WTC11 (cell line): ENCODE results near the gene COQ9. TPM values are rescaled to one million over a fixed set of nuclear protein-coding genes. Genes with fewer than 3 reads are reported as not detected.

Experiments used
- JAZF1 ChIP-seq: fragments of 250-450 bp; sonication (Bioruptor Pico); IDR thresholded peaks from 2 replicates; pipeline ENCODE4 v1.9.0; 2021; ENCODE audit warnings: moderate library complexity, mild to moderate bottlenecking, inconsistent platforms
- ZNF232 ChIP-seq: sonication (generic); formaldehyde crosslinking; IDR thresholded peaks from 2 replicates; pipeline ENCODE4 v1.8.0; 2022; ENCODE audit warnings: mild to moderate bottlenecking, missing genetic modification reagents
- total RNA-seq: library from RNA; stranded (reverse); gene quantifications from 3 replicates; pipeline ENCODE4 v1.2.3, GENCODE V29; 2021
- TF ChIP-seq, protein P1 (sequence below): sonication (generic); formaldehyde crosslinking; IDR thresholded peaks from 2 replicates; pipeline ENCODE4 v1.8.0; 2022; ENCODE audit warnings: missing genetic modification reagents

The COQ9 gene
- total RNA-seq, 1 experiment from 2014 or later: 39.2 TPM

DNA sequence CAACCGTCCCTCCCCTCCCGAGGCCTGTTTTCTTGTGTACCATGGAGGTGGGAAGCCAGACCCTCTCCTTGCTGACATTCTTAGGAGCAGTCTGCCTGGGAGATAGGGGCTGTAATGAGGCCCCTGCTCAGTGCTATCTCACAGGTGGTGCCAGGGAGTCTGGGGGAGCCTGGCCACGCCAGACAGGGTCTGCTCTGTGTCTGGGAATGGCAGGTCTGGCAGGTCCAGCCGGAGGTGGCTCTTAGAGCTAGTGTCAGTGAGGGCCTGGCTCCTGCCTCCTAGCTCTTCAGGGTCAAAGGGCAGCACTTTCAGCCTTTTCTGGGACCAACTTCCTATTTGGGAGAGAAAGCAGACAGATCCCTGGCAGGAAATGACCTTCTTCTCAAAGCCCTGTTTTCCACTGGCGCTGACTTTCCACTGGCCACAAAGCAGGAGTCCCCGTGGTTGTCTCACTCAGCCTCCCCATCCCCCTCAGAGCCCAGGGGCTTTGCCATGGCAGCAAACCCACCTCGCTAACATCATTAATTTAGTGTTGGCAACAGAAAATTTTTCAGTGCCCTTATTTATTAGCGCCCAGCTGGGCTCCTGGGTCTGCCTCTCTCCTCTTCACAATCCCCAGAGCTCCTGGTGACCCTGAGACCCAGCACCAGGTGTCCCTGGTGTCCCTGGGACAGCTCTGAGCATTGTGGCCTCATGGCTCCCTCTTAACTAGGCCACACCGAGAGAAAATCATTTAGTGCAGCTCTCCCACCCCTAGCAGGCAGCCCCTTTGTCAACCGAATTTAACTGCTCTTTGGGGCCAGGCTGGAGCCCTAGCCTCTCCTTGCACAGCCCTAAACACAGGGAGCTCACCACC is 63.0 kb downstream of the COQ9 start (continued):
- TF ChIP-seq, protein P1, sequence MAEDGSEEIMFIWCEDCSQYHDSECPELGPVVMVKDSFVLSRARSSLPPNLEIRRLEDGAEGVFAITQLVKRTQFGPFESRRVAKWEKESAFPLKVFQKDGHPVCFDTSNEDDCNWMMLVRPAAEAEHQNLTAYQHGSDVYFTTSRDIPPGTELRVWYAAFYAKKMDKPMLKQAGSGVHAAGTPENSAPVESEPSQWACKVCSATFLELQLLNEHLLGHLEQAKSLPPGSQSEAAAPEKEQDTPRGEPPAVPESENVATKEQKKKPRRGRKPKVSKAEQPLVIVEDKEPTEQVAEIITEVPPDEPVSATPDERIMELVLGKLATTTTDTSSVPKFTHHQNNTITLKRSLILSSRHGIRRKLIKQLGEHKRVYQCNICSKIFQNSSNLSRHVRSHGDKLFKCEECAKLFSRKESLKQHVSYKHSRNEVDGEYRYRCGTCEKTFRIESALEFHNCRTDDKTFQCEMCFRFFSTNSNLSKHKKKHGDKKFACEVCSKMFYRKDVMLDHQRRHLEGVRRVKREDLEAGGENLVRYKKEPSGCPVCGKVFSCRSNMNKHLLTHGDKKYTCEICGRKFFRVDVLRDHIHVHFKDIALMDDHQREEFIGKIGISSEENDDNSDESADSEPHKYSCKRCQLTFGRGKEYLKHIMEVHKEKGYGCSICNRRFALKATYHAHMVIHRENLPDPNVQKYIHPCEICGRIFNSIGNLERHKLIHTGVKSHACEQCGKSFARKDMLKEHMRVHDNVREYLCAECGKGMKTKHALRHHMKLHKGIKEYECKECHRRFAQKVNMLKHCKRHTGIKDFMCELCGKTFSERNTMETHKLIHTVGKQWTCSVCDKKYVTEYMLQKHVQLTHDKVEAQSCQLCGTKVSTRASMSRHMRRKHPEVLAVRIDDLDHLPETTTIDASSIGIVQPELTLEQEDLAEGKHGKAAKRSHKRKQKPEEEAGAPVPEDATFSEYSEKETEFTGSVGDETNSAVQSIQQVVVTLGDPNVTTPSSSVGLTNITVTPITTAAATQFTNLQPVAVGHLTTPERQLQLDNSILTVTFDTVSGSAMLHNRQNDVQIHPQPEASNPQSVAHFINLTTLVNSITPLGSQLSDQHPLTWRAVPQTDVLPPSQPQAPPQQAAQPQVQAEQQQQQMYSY (CRISPR knock-in tag): no peak
- TF ChIP-seq JAZF1 (CRISPR knock-in tag) (no peak), ZNF232 (CRISPR knock-in tag) (no peak)

Other genes starting within 250 kb of the COQ9 start
- gene ARL2BP, start 202.2 kb upstream of the COQ9 start, total RNA-seq: 10.6 to 12.4 TPM (median 12.3 TPM) in 3 replicates
- gene PLLP, start 162.8 kb upstream of the COQ9 start, total RNA-seq: 2.8 to 3.4 TPM (median 3.2 TPM) in 3 replicates
- 0.35 to 0.60 TPM (median 0.44 TPM) in 3 replicates for gene CCL22, start 88.7 kb upstream of the COQ9 start, total RNA-seq
- 0.66 to 1.2 TPM (median 1.1 TPM) in 3 replicates for gene CX3CL1, start 75.0 kb upstream of the COQ9 start, total RNA-seq
- gene CCL17, start 42.7 kb upstream of the COQ9 start, total RNA-seq: not detected in 3 replicates
- gene CIAPIN1, start 94 bp upstream of the COQ9 start, total RNA-seq: 85.9 to 94.7 TPM (median 87.9 TPM) in 3 replicates
- gene POLR2C, start 15.2 kb downstream of the COQ9 start, total RNA-seq: 67.9 to 75.4 TPM (median 67.9 TPM) in 3 replicates
- 21.8 to 25.0 TPM (median 21.9 TPM) in 3 replicates for gene DOK4, start 39.0 kb downstream of the COQ9 start, total RNA-seq
- 5.2 to 7.1 TPM (median 6.8 TPM) in 3 replicates for gene CCDC102A, start 89.1 kb downstream of the COQ9 start, total RNA-seq
- 9.1 to 9.9 TPM (median 9.5 TPM) in 3 replicates for gene ADGRG5, start 95.2 kb downstream of the COQ9 start, total RNA-seq
- gene ADGRG1, start 181.2 kb downstream of the COQ9 start, total RNA-seq: 1.7 to 2.6 TPM (median 2.0 TPM) in 3 replicates
- gene ADGRG3, start 220.8 kb downstream of the COQ9 start, total RNA-seq: 0.44 to 1.4 TPM (median 0.71 TPM) in 3 replicates
- gene DRC7, start 247.3 kb downstream of the COQ9 start, total RNA-seq: 0.16 to 0.37 TPM in 2 of 3 replicates, not detected in the other